NCI-H748 (cell line): ENCODE measurements around the gene DLGAP1.

Source experiments
- DNase-seq: peaks from one replicate; lab custom pipeline; 2025; ENCODE audit not compliant: unreplicated experiment; lab: John Stamatoyannopoulos, UW

DLGAP1 gene

DNA sequence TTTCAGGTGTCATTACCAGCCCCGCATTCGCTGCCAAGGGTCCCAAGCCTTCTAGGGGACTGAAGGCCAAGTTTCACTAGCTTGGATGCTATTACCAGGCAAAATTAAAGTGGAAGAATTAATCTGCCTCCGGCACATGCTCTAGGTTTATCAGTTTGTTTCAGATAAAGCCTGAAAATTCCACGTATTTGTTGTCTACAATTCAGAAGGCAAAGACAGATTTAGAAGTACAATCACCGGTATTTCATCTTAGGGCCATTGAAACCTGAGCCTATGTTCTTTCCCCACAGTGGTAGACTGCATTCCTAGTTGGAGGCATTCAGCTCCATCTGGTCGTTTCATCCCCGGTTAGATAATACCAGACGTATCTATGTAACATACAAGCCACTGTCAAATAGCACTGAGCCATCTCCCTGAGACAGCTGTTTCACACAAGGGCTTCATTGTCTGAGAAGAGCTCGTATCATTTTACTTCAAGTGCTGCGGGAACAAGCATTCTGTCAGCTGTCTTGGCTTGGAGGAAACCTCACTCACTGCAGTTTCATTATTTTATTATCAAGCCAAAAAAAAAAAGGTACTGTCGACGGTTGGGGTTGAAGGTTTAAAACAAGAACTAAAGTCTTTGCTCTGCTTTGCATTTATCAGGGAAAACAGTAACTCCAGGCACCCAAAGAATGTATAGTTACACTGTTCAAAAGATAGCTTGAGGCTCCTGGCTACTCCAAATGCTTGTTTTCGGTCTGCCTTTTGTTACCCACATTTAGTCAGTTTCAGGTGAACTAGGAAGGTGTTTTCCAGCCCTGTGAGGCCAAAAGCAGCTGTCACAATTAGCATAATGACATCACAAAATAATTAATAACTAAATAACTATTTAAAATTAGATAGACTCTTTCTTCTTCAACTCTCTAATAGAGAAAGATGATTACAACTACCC is 928.4 kb downstream of the DLGAP1 start:
- peak; percentile 97 for DNase-seq

DNA sequence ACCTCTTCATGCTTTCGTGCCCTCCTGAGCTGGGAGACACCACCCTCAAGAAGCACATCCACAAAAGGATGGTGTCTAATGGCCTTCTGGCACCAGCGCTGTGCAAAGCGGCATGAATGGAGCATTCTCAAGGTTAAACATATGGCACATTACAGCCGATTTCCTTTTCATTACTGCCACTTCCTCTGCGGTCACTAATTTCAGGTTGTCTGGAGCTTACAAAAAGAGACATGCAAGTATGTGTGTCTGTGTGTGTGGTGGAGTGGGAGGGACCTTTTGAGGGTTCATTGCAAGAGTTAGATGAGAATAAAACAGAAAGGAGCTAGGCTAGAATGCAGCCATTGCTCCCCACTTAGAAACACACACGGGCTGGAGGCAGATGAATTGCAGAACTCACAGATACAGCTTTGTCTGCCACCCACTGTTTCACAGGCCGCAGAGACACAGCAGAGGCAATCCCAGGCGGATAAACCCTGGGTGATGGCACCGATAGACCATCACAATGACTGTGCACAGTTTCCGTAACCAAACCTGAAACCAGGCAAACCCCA is 929.2 kb downstream of the DLGAP1 start:
- DNase-seq, result peak; percentile 50

DNA sequence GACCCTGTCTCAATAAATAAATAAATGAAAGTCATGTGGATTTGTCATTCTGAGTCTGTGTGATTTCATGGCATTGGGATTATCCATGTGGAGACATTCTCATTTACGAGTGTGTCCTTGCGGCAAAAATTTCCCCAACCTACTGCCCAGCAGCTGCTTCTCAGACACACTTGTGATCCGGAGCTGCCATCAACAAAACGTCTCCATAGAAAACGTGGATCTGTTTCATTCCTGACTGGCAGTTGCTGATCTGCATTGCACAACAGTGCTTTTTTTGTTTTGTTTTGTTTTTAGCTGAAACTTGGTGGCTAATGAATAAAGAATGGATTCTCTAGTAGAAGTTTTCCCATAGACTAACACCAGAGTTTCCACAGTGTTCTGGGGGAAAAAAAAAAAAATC is 930.4 kb downstream of the DLGAP1 start:
- DNase-seq, result no peak

DNA sequence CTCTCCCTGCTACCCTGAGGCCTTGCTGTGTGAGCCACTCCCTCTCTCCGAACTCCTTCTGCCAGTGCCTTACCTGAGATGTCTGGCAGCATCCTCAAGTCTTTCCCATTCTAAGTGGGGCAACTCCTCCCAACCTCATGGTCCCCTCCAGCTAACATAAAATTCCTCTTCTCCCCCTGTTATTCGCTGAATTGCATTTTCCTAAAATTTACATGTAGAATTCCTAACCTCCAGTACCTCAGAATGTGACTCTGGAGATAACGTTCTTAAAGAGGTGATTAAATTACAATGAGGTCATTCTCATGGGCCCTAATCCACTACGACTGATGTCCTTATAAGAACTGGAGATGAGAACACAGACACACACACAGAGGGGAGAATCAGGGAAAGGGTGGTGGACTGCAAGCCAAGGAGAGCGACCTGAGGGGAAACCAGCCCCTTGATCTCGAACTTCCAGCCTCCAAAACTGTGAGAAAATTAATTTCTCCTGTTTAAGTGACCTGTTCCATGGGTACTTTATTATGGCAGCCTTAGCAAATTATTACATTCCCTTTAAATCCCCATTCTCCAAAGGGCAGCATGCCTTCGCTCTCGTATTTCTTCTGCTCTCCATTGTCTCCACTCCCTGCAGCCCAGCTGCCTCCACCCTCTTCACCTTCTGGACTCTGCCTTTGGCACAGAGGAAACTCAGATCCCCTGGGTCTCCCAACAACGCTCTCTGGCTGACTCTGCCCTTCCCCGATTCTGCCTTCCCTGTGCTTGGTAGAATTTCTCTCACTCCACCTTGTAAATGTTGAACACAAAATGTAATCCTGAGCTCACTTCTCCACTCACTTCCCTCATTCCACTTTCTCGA is 934.6 kb downstream of the DLGAP1 start:
- no peak for DNase-seq

DNA sequence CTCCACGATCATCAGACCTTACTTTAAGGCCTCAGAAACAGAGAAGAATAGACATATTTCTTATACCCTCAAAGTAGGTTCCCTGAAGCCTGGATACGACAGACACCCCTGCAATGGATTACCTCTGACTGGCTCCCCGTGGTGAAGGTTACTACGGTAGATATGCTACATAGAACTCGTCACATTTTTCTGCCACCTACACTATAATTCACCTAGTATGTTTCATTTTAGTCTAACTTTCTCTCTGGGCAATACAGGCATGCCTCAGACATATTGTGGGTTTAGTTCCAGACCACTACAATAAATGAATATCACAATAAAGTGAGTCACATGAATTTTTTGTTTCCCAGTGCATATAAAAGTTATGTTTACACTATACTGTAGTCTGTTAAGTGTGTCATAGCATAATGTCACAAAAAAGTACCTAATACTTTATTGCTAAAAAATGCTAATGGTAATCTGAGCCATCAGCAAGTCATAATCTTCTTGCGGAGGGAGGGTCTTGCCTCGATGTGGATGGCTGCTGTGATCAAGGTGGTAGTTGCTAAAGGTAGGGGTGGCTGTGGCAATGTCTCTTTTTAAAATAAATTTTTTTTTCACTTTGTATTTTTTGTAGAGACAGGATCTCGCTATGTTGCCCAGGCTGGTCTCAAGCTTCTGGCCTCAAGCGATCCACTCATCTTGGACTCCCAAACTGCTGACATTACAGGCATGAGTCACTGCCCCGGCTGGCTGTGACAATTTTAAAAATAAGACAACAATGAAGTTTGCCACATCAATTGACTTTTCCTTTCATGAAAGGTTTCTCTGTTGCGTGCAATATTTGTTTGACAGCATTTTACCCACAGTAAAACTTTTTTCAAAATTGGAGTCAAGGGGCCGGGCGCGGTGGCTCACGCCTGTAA is 940.5 kb downstream of the DLGAP1 start:
- DNase-seq, result no peak

- no peak for DNase-seq
Observed at GRCh38 chr18:3513481-3513880, 941.6 kb downstream of the DLGAP1 start.

- DNase-seq, result peak; percentile 13
Observed at GRCh38 chr18:3511980-3512379, 943.1 kb downstream of the DLGAP1 start.

DNA sequence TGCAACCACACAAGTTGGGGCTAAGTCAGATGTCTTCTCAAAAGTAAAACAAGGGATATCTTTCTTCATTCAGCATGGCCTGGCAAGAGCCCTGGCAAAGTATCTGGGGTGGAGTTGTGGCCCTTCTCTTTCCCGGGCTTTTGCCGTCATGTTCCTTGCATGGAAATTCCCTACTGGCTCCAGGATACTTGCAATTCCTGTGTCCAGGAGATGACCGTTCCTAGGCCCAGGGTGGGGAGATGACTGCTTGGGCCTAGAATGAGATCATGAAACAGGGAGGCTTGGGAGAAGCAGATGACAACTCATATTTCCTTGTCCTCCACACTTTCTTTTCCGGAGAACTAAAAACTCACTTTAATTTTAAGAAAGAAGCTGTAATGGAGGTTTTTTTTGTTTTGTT is 944.2 kb downstream of the DLGAP1 start:
- DNase-seq, result no peak

GRCh38 chr18:3510024-3510423 is 945.1 kb downstream of the DLGAP1 start:
- no peak for DNase-seq

DNA sequence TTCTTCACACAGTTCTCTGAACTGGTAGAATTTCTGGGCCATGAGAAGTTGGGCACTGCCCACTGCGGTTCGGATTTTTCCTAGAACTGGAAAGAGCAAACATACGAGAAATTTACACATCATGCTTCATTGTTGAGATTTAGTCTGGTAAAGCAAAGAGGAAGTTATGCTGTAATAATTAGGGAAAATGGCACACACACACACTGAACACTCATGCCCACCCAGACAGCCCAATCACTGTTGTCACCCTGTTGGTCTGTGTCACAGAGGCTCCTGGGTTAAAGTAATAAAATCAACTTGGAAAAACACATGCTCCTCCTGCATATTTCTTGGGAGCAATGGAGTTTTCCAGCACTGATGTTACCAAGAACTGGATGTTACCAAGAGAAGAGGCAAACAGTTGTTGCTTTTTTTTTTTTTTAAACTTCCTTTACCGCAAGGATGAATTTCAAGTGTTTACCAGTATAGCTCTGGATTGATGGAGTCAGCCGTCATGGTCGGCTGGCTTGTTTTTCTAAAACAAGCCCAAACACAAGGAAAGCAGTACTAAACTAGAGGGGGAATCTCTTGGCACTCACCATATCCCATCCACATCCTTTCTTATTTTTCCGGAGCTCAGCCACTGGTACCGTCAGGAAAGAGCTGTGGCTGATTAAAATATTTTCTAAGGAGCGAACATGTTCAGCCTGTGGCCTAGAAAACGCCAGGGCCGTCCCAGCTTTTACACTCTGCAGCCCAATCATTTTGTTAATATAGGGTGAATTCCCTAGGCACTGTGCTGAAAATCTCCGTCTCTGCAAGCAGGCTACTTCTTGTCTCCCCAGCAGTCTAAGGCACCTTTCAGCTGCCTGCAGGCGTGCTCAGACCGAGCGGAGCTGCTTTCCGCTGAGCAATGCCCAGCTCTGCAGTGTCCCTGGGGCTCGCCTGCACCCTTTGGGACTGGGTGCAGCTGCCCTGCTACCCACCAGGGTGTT is 946.2 kb downstream of the DLGAP1 start:
- no peak for DNase-seq

DNA sequence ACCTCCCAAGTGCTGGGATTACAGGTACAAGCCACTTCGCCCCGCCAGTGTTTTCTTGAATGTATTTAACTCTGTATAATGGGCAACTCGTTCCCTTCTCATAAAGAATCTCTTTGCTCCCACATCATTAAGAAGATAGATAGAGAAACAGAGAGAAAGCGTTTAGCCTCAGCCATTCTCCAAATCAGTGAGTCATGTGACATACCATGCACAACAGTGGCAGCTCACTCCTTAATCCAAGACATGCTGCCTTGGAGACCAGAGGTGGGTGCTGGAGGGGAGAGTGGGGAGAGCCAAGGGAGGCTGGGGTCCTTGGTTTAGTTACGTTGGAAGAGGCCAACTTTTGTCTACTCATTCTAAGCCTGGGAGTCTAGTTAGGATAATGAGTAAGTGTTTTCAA is 950.5 kb downstream of the DLGAP1 start:
- DNase-seq, result no peak

DNA sequence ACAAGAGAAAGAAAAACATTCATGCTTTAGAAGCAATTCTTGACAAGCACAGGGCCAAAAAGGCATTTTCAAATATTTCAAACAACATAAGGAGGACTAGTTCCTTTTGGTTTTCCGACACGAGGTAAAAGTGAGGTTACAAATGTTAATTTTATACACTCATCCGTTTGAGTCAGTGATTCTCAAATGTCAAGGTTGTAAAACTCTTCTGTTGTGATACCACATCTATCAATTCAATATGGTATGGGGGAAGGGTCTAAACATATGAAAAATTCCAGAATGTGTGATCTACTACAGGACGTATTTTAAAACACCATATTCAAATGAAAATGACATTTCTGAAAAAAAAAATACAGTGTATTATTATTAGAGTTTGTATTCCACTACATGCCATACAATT is 952.5 kb downstream of the DLGAP1 start:
- no peak for DNase-seq

DNA sequence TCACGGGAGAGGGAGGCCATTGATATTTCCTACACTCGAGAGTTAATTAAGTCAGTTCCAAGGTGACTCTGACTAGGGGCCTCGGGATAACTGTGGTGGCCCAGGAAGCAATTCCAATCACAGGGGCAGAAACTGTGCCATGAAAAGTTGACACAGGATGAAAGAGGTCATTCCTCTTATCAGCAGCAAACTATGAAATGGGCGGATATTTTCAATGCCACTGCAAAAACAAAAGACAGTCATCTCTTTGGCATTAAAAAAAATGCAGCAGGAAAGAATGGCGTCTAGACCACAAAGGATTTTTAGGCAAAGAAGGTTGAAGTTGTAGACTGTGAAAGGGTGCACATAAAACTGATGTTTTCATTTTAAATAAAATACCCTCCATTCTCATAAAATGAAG is 955.1 kb downstream of the DLGAP1 start:
- DNase-seq, result no peak

GRCh38 chr18:3499501-3499900 is 955.6 kb downstream of the DLGAP1 start:
- peak; percentile 39 for DNase-seq

DNA sequence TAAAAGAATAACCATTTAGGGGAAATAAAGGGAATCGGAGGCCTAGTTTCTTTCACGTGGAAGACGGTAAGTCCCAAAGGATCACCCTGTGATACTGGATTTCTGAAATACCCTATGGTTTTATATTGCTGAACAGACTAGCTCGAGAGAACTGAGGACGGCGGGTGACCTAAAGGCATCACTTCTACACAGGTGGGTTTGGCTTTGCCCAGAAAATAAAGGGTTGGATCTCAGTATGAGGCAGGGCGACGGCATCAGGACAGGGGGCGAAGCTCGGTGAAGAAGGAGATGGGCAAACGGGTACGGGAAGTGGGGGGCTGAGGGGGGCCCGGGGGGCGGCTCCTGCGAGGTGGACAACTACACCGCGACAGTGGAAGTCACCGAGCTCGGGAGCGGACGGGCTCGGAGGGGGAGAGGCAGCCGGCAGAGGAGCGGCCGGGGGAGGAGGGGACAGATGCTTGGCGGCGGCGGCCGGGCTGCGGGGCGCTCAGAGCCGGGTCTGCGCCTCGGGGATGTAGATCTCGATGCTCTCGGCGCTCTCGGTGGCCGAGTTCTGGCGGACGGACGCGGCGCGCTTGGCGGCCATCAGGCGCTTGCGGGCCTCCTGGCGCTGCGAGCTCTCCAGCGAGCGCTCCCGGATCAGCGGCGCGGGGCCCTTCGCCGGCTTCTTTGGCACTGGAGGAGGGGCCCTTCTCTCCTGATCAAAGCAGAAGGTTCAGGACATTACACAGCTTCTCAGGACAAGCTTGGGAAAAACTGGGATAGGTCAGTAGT is 956.2 kb downstream of the DLGAP1 start:
- DNase-seq, result peak; percentile 74

GRCh38 chr18:3495691-3496430 is 959.2 kb downstream of the DLGAP1 start:
- no peak for DNase-seq

DNA sequence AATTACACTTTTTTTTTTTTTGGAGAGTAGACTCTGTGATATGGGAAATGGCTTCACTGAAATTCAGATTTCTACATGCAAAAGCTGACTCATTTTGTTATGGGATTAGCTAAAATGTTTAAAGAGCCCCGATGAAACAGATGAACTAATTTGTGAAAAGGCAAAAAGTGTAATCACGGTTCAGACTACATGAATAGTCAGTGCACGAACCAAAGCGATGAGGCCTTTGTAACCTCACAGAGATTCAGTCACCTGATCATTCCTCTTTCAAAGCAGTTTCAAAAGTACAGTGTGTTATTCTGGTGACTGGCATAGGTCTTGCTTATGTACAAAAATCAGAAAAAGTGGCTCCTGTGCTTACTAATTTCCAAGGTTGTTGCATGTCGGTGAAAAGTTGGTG is 960.5 kb downstream of the DLGAP1 start:
- DNase-seq, result no peak

GRCh38 chr18:3494245-3494526 is 960.9 kb downstream of the DLGAP1 start:
- peak; percentile 7 for DNase-seq
